ENCODE results near the gene ATP5F1D.
A peak's percentile ranks its signal among the peaks of the same experiment; 100 is the strongest.

Gene ATP5F1D

GRCh38 chr19:1234051-1234954 is 7.2 kb upstream of the ATP5F1D start:
- Histone ChIP-seq H3K9me3 (no peaks in the 10 kb centered on the region), H3K36me3 (replicated peaks) (peaks cover 28% of the 10 kb centered on the region), H3K4me3 (no peak overlapping the region), H3K27me3 (ENCODE audit: low read depth) (no peaks in the 10 kb centered on the region), H3K4me1 (no peaks in the 10 kb centered on the region)
- in situ Hi-C loops (cut with MboI; ENCODE audit: low sequenced_read_pairs): no loop called here
- DNase-seq (ENCODE audit: low spot score in 2 of 2): no peak

GRCh38 chr19:1234955-1235380 is 6.6 kb upstream of the ATP5F1D start:
- DNase-seq (ENCODE audit: low spot score in 2 of 2): no peak
- Histone ChIP-seq H3K4me1 (peaks cover 3% of the 10 kb centered on the region; the same call in 1 of the 2 replicates), H3K4me3 (no peak overlapping the region), H3K27me3 (ENCODE audit: low read depth) (no peaks in the 10 kb centered on the region), H3K9me3 (no peaks in the 10 kb centered on the region), H3K36me3 (replicated peaks) (peaks cover 28% of the 10 kb centered on the region)
- in situ Hi-C loops (cut with MboI; ENCODE audit: low sequenced_read_pairs): no loop called here

- Histone ChIP-seq H3K9me3 (no peaks in the 10 kb centered on the region), H3K4me1 (peaks cover 5% of the 10 kb centered on the region), H3K4me3 (peak overlapping the region; percentile 72), H3K27me3 (ENCODE audit: low read depth) (no peaks in the 10 kb centered on the region), H3K36me3 (replicated peaks) (peaks cover 23% of the 10 kb centered on the region)
- in situ Hi-C loops (cut with MboI; ENCODE audit: low sequenced_read_pairs): no loop called here
- DNase-seq (ENCODE audit: low spot score in 2 of 2): no peak
Measured at GRCh38 chr19:1235625-1236538, 5.7 kb upstream of the ATP5F1D start.

GRCh38 chr19:1236576-1236975 is 5.0 kb upstream of the ATP5F1D start:
- H3K9me3 ChIP-seq: no peaks in the 10 kb centered on the region
- H3K4me3 ChIP-seq: peak overlapping the region; percentile 72
- peaks cover 21% of the 10 kb centered on the region for H3K36me3 ChIP-seq (replicated peaks)
- H3K4me1 ChIP-seq: peaks cover 11% of the 10 kb centered on the region
- H3K27me3 ChIP-seq (ENCODE audit: low read depth): no peaks in the 10 kb centered on the region
- in situ Hi-C loops (cut with MboI; ENCODE audit: low sequenced_read_pairs): no loop called here
- DNase-seq (ENCODE audit: low spot score in 2 of 2): peak in 1 of 2 experiments; percentile 65

GRCh38 chr19:1237027-1237659 is 4.4 kb upstream of the ATP5F1D start:
- in situ Hi-C loops (cut with MboI; ENCODE audit: low sequenced_read_pairs): no loop called here
- Histone ChIP-seq H3K4me3 (peak overlapping the region; percentile 72), H3K9me3 (no peaks in the 10 kb centered on the region), H3K4me1 (peaks cover 11% of the 10 kb centered on the region), H3K36me3 (replicated peaks) (peaks cover 21% of the 10 kb centered on the region), H3K27me3 (ENCODE audit: low read depth) (no peaks in the 10 kb centered on the region)
- no peak for DNase-seq (ENCODE audit: low spot score in 2 of 2)

GRCh38 chr19:1237754-1238368 is 3.7 kb upstream of the ATP5F1D start, which contains the start of gene CBARP:
Gene CBARP (minus strand): TSS chr19:1238005. CDS start chr19:1236100, 1,905 bp downstream.
- Histone ChIP-seq H3K4me3 (peak within 1 kb of the TSS; percentile 72), H3K4me1 (peaks cover 16% of the 10 kb centered on the region)
- in situ Hi-C loops (cut with MboI; ENCODE audit: low sequenced_read_pairs): no loop called here

GRCh38 chr19:1238369-1239303 is 2.9 kb upstream of the ATP5F1D start:
- no peak for DNase-seq (ENCODE audit: low spot score in 2 of 2)
- Histone ChIP-seq H3K36me3 (replicated peaks) (peaks cover 16% of the 10 kb centered on the region), H3K27me3 (ENCODE audit: low read depth) (no peaks in the 10 kb centered on the region), H3K9me3 (no peaks in the 10 kb centered on the region), H3K4me1 (peaks cover 16% of the 10 kb centered on the region), H3K4me3 (peak overlapping the region; percentile 35)
- in situ Hi-C loops (cut with MboI; ENCODE audit: low sequenced_read_pairs): no loop called here

More at GRCh38 chr19:1237754-1238368, 3.7 kb upstream of the ATP5F1D start, which contains the start of gene CBARP:
- H3K9me3 ChIP-seq: no peaks in the 10 kb centered on the region
- peak; percentile 46 to 79 for DNase-seq (ENCODE audit: low spot score in 2 of 2)
- H3K36me3 ChIP-seq (replicated peaks): peaks cover 22% of the 10 kb centered on the region
- no peaks in the 10 kb centered on the region for H3K27me3 ChIP-seq (ENCODE audit: low read depth)

- DNase-seq (ENCODE audit: low spot score in 2 of 2): no peak
- peaks cover 16% of the 10 kb centered on the region for H3K36me3 ChIP-seq (replicated peaks)
- H3K27me3 ChIP-seq (ENCODE audit: low read depth): no peaks in the 10 kb centered on the region
- peak overlapping the region; percentile 33 for H3K4me3 ChIP-seq
- H3K9me3 ChIP-seq: no peaks in the 10 kb centered on the region
- H3K4me1 ChIP-seq: peaks cover 22% of the 10 kb centered on the region
- in situ Hi-C loops (cut with MboI; ENCODE audit: low sequenced_read_pairs): no loop called here
Measured at GRCh38 chr19:1239420-1239795, 2.1 kb upstream of the ATP5F1D start.

GRCh38 chr19:1239796-1240737 is 1.5 kb upstream of the ATP5F1D start:
- no peaks in the 10 kb centered on the region for H3K27me3 ChIP-seq (ENCODE audit: low read depth)

GRCh38 chr19:1240925-1241324 is 626 bp upstream of the ATP5F1D start:
- in situ Hi-C loops (cut with MboI; ENCODE audit: low sequenced_read_pairs): loop anchor here (10.0 kb wide), 1 partner anchor 316 kb away; the partner anchor contains the start of gene ARID3A
- Histone ChIP-seq H3K9me3 (no peaks in the 10 kb centered on the region), H3K27me3 (ENCODE audit: low read depth) (no peaks in the 10 kb centered on the region), H3K4me3 (peak overlapping the region; percentile 56), H3K36me3 (replicated peaks) (peaks cover 21% of the 10 kb centered on the region), H3K4me1 (peaks cover 27% of the 10 kb centered on the region)
- DNase-seq (ENCODE audit: low spot score in 2 of 2): no peak

More at GRCh38 chr19:1239796-1240737, 1.5 kb upstream of the ATP5F1D start:
- H3K4me1 ChIP-seq: peaks cover 27% of the 10 kb centered on the region
- peaks cover 23% of the 10 kb centered on the region for H3K36me3 ChIP-seq (replicated peaks)
- in situ Hi-C loops (cut with MboI; ENCODE audit: low sequenced_read_pairs): loop anchor here (10.0 kb wide), 1 partner anchor 315 kb away; the partner anchor contains the start of gene ARID3A
- no peaks in the 10 kb centered on the region for H3K9me3 ChIP-seq
- DNase-seq (ENCODE audit: low spot score in 2 of 2): peak; percentile 84 to 93
- peak overlapping the region; percentile 56 for H3K4me3 ChIP-seq
